Endothelial cell of umbilical vein (primary cell): ENCODE measurements around the gene DNAJB9. TPM values are rescaled to one million over a fixed set of nuclear protein-coding genes. Genes with fewer than 3 reads are reported as not detected.
"Not testable (repeated sequence)": the region's sequence is repeated elsewhere in the genome, so short reads cannot be mapped to it uniquely, and the experiment has no call there.

Experiments used
- BruUV-seq: library from RNA; stranded (reverse); fragments of 400-500 nt; replicated peaks from 2 replicates; lab custom pipeline; 2021; lab: Mats Ljungman, UMichigan
- CTCF ChIA-PET: fragments of 300-600, 350-600 bp; sonication (Branson Sonifier 250); formaldehyde crosslinking; loops from one replicate; lab custom pipeline; 2021; ENCODE audit warnings: antibody characterized with exemption, inconsistent platforms; lab: Charles Lee
- POLR2A ChIA-PET: fragments of 300-600, 350-600 bp; sonication (Branson Sonifier 250); formaldehyde crosslinking; loops from one replicate; lab custom pipeline; 2021; ENCODE audit warnings: antibody characterized with exemption, inconsistent platforms; lab: Charles Lee
- DNase-seq: peaks from one replicate; pipeline ENCODE4 v3.0.0-alpha.2; 2011; ENCODE audit warnings: low read depth, low spot score
- FAIRE-seq: peaks from 2 replicates; lab custom pipeline; 2011; peaks lifted over from hg19 to GRCh38; lab: Jason Lieb, UNC
- H2AFZ ChIP-seq: 2 replicates; pipeline ENCODE4 v1.6.0; 2012; ENCODE audit warnings: low read depth, low read length, control low read depth, inconsistent platforms
- H3K27ac ChIP-seq: 2 replicates; pipeline ENCODE4 v1.5.1; 2011; ENCODE audit warnings: low read depth, mild to moderate bottlenecking, control low read depth, low read length, moderate library complexity; ENCODE audit not compliant: insufficient read depth
- H3K27me3 ChIP-seq, 2 experiments: 2 replicates each; pipeline versions ENCODE4 v1.6.0 to v1.6.1; 2011; ENCODE audit warnings: low read length in 2 of 2, mixed read lengths in 1 of 2; ENCODE audit not compliant: control insufficient read depth in 2 of 2, insufficient read depth in 2 of 2
- H3K36me3 ChIP-seq, 2 experiments: 2 replicates in 1 of 2; 3 replicates in 1 of 2; pipeline ENCODE4 v1.5.1; 2011; ENCODE audit warnings: low read length in 2 of 2, mild to moderate bottlenecking in 1 of 2, moderate library complexity in 1 of 2; ENCODE audit not compliant: control insufficient read depth in 2 of 2, insufficient read depth in 2 of 2; ENCODE audit errors: extremely low read depth in 1 of 2
- H3K4me1 ChIP-seq: 3 replicates; pipeline ENCODE4 v1.5.1; 2011; ENCODE audit warnings: mild to moderate bottlenecking, low read length; ENCODE audit not compliant: control insufficient read depth, insufficient read depth; ENCODE audit errors: extremely low read depth
- H3K4me2 ChIP-seq: 2 replicates; pipeline ENCODE4 v1.6.1; 2011; ENCODE audit warnings: low read length, control low read depth, mixed read lengths; ENCODE audit not compliant: insufficient read depth
- H3K4me3 ChIP-seq, 3 experiments: fragments of 200-600 bp in 1 of 3; sonication (generic), shearing (Covaris generic) in 1 of 3; replicated peaks in 1 of 3; 2 replicates each; pipeline ENCODE4 v1.5.1; 2011 to 2016; ENCODE audit warnings: control low read depth in 3 of 3, low read length in 3 of 3, mild to moderate bottlenecking in 2 of 3, inconsistent platforms in 1 of 3, low read depth in 1 of 3, moderate library complexity in 1 of 3; ENCODE audit not compliant: insufficient read depth in 1 of 3
- H3K79me2 ChIP-seq: 2 replicates; pipeline ENCODE4 v1.6.0; 2012; ENCODE audit warnings: low read length, inconsistent platforms; ENCODE audit not compliant: control insufficient read depth, insufficient read depth
- H3K9ac ChIP-seq: replicated peaks from 2 replicates; pipeline ENCODE3; 2011; ENCODE audit warnings: low read length, control low read depth; ENCODE audit not compliant: insufficient read depth; ENCODE audit errors: extremely low read depth
- H3K9me1 ChIP-seq: replicated peaks from 3 replicates; pipeline ENCODE4 v1.6.0; 2011; ENCODE audit warnings: mild to moderate bottlenecking, low read length; ENCODE audit not compliant: control insufficient read depth, insufficient read depth; ENCODE audit errors: extremely low read depth
- H3K9me3 ChIP-seq: replicated peaks from 2 replicates; pipeline ENCODE4 v1.5.1; 2012; ENCODE audit warnings: low read length, inconsistent platforms; ENCODE audit not compliant: control insufficient read depth, insufficient read depth
- H4K20me1 ChIP-seq: replicated peaks from 2 replicates; pipeline ENCODE3; 2011; ENCODE audit warnings: mild to moderate bottlenecking, low read length; ENCODE audit not compliant: control insufficient read depth, insufficient read depth; ENCODE audit errors: extremely low read depth
- CTCF ChIP-seq, 2 donors: IDR thresholded peaks; 1 replicate in 1 of 2; 2 replicates in 1 of 2; pipeline ENCODE4 v1.5.1; 2011; ENCODE audit warnings: low read length in 2 of 2, mild to moderate bottlenecking in 2 of 2, moderate library complexity in 2 of 2, control low read depth in 1 of 2, inconsistent platforms in 1 of 2, low read depth in 1 of 2; ENCODE audit not compliant: insufficient read depth in 1 of 2; ENCODE audit errors: extremely low read depth in 1 of 2
- EZH2 ChIP-seq: IDR thresholded peaks from 2 replicates; pipeline ENCODE4 v1.6.1; 2012; ENCODE audit warnings: borderline replicate concordance, low read depth, mild to moderate bottlenecking, moderate library complexity, low read length, inconsistent platforms; ENCODE audit not compliant: severe bottlenecking
- FOS ChIP-seq: IDR thresholded peaks from 2 replicates; pipeline ENCODE4 v1.6.1; 2011; ENCODE audit warnings: mild to moderate bottlenecking, low read length, moderate library complexity, borderline replicate concordance; ENCODE audit not compliant: insufficient read depth
- GATA2 ChIP-seq: IDR thresholded peaks from 2 replicates; pipeline ENCODE4 v1.7.0; 2011; ENCODE audit warnings: low read depth, mild to moderate bottlenecking, moderate library complexity, mixed read lengths, low read length; ENCODE audit not compliant: insufficient read length, insufficient read depth
- JUN ChIP-seq: IDR thresholded peaks from 2 replicates; pipeline ENCODE4 v1.6.1; 2011; ENCODE audit warnings: borderline replicate concordance, low read depth; ENCODE audit not compliant: insufficient read length, insufficient read depth
- MAX ChIP-seq: IDR thresholded peaks from 2 replicates; pipeline ENCODE4 v1.6.1; 2011; ENCODE audit not compliant: insufficient read depth, insufficient read length
- MYC ChIP-seq: IDR thresholded peaks from one replicate; pipeline ENCODE4 v1.6.1; 2011; ENCODE audit warnings: mild to moderate bottlenecking, low read depth, low read length
- POLR2A ChIP-seq: IDR thresholded peaks from 2 replicates; pipeline ENCODE4 v1.6.1; 2012; ENCODE audit warnings: low read depth, mild to moderate bottlenecking, control low read depth, low read length
- POLR2AphosphoS5 ChIP-seq: IDR thresholded peaks from 2 replicates; pipeline ENCODE4 v1.6.1; 2012; ENCODE audit warnings: low read depth, mild to moderate bottlenecking, control low read depth, low read length, moderate library complexity; ENCODE audit not compliant: insufficient read depth
- dilution Hi-C: fragments of 300-500 bp; cut with MboI; formaldehyde crosslinking; loops from one replicate; pipeline ENCODE4 v1.15.0; 2019; ENCODE audit warnings: low sequenced_read_pairs; ENCODE audit not compliant: extremely low pct_ligation_motif_present
- intact Hi-C: fragments of 100-400 bp; cut with micrococcal nuclease; formaldehyde crosslinking; loops from one replicate; pipeline ENCODE4 v1.10.0; 2022
- polyA plus RNA-seq, 4 experiments: library from polyadenylated mRNA; depleted of rRNA in 3 of 4; stranded (reverse) in 3 of 4; unstranded in 1 of 4; fragments of >200 nt; gene quantifications; 2 replicates each; pipeline versions ENCODE4 v1.2.1 to v1.2.3, GENCODE V29; 2011 to 2012; ENCODE audit warnings: missing spikeins in 1 of 4
- total RNA-seq: library from RNA; stranded (reverse); gene quantifications from 2 replicates; pipeline ENCODE4 v1.2.3, GENCODE V29; 2021

Gene DNAJB9
- total and polyA plus RNA-seq, 2 donors (not counting 3 experiments of a cell fraction or from before 2014, with no cell fraction given) = 11.7 to 11.9 TPM

GRCh38 chr7:108537229-108537628, 32.4 kb upstream of the DNAJB9 start:
- BruUV-seq = no TSS peak
- H3K27ac ChIP-seq = no peak overlapping the region
- no peak overlapping the region for H3K9ac ChIP-seq
- H3K9me3 ChIP-seq = no peaks in the 10 kb centered on the region
- intact Hi-C loops = no loop called here
- FAIRE-seq (no peak), DNase-seq (no peak)
- no peaks in the 10 kb centered on the region for H4K20me1 ChIP-seq
- no peaks in the 10 kb centered on the region for H3K9me1 ChIP-seq
- H3K36me3 ChIP-seq = no peaks in the 10 kb centered on the region
- dilution Hi-C loops = no loop called here
- H2AFZ ChIP-seq = no peak overlapping the region
- H3K79me2 ChIP-seq = no peaks in the 10 kb centered on the region
- no peaks in the 10 kb centered on the region for H3K27me3 ChIP-seq
- no peak overlapping the region for H3K4me2 ChIP-seq
- CTCF ChIA-PET = no interaction called here
- no peak for TF ChIP-seq CTCF (IDR thresholded peaks at IDR 0.05; ENCODE audit: extremely low read depth in 1 of 2, insufficient read depth in 1 of 2, low read depth in 1 of 2, low read length in 2 of 2)
- no peak for TF ChIP-seq EZH2
- TF ChIP-seq FOS = no peak
- TF ChIP-seq GATA2 = no peak
- TF ChIP-seq POLR2A = no peak
- TF ChIP-seq POLR2AphosphoS5 = no peak
- TF ChIP-seq MAX = no peak
- no peak for TF ChIP-seq MYC
- no peak for TF ChIP-seq JUN
- no peak overlapping the region for H3K4me3 ChIP-seq
- POLR2A ChIA-PET = no interaction called here
- H3K4me1 ChIP-seq = no peaks in the 10 kb centered on the region

DNA sequence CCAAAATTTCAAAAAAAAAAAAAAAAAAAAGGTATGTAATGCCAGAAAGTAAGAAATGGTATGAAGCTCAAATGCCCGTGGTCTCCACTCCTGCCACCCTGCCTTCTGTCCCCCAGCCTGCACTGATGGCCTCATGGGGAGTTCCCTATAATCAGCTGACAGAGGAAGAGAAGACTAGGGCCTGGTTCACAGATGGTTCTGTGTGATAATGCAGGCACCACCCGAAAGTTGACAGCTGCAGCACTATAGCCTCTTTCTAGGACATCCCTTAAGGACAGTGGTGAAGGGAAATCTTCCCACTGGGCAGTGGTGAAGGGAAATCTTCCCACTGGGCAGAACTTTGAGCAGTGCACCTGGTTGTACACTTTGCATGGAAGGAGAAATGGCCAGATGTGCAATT, 31.4 kb upstream of the DNAJB9 start:
- H3K36me3 ChIP-seq, H3K79me2 ChIP-seq, H2AFZ ChIP-seq, CTCF ChIA-PET, H3K27ac ChIP-seq, H3K27me3 ChIP-seq, H3K9ac ChIP-seq, H3K4me1 ChIP-seq, H3K4me3 ChIP-seq, BruUV-seq, H3K9me3 ChIP-seq, POLR2A ChIA-PET, FAIRE-seq, H4K20me1 ChIP-seq, dilution Hi-C loops, H3K9me1 ChIP-seq, H3K4me2 ChIP-seq, intact Hi-C loops, DNase-seq: not testable (repeated sequence)

DNA sequence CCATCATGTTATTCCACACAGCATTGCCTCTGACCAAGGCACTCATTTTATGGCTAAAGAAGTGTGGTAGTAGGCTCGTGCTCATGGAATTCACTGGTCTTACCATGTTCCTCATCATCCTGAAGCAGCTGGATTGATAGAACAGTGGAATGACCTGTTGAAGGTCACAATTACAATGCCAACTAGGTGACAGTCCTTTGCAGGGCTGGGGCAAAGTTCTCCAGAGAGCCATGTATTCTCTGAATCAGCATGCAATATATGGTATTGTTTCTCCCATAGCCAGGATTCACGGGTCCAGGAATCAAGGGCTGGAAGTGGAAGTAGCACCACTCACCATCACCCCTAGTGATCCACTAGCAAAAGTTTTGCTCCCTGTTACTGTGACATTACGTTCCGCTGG, 31.0 kb upstream of the DNAJB9 start:
- H3K9ac ChIP-seq, H2AFZ ChIP-seq, H3K27ac ChIP-seq, FAIRE-seq, H3K9me3 ChIP-seq, POLR2A ChIA-PET, H3K36me3 ChIP-seq, H3K9me1 ChIP-seq, H3K4me3 ChIP-seq, dilution Hi-C loops, BruUV-seq, DNase-seq, H4K20me1 ChIP-seq, CTCF ChIA-PET, H3K27me3 ChIP-seq, H3K4me2 ChIP-seq, H3K79me2 ChIP-seq, intact Hi-C loops, H3K4me1 ChIP-seq: not testable (repeated sequence)
